NCI-H1105 treated with DMSO at 0.1 percent for 48 hours (cell line): ENCODE results near the gene AGBL4.

Source experiments
- DNase-seq: peaks from one replicate; lab custom pipeline; 2025; lab: John Stamatoyannopoulos, UW

Gene AGBL4

GRCh38 chr1:48765335-48765734 is 1258.4 kb downstream of the AGBL4 start:
- no peak for DNase-seq

GRCh38 chr1:48761986-48762385 is 1261.8 kb downstream of the AGBL4 start:
- no peak for DNase-seq

GRCh38 chr1:48761411-48761810 is 1262.3 kb downstream of the AGBL4 start:
- no peak for DNase-seq

- DNase-seq: no peak
These were observed 1262.9 kb downstream of the AGBL4 start for GRCh38 chr1:48760857-48761256.

- DNase-seq: no peak
These were observed 1264.8 kb downstream of the AGBL4 start for GRCh38 chr1:48758976-48759375.

- DNase-seq: no peak
These were observed 1266.4 kb downstream of the AGBL4 start for GRCh38 chr1:48757363-48757762.

- no peak for DNase-seq
These were observed 1267.0 kb downstream of the AGBL4 start for GRCh38 chr1:48756683-48757316.

GRCh38 chr1:48753293-48753692 is 1270.5 kb downstream of the AGBL4 start:
- DNase-seq: no peak

GRCh38 chr1:48750109-48750508 is 1273.6 kb downstream of the AGBL4 start:
- no peak for DNase-seq

- no peak for DNase-seq
These were observed 1274.7 kb downstream of the AGBL4 start for GRCh38 chr1:48749068-48749467.

GRCh38 chr1:48746906-48747305 is 1276.8 kb downstream of the AGBL4 start:
- DNase-seq: no peak

- no peak for DNase-seq
These were observed 1279.7 kb downstream of the AGBL4 start for GRCh38 chr1:48744032-48744431.

GRCh38 chr1:48743480-48743879 is 1280.3 kb downstream of the AGBL4 start:
- no peak for DNase-seq

- no peak for DNase-seq
These were observed 1282.4 kb downstream of the AGBL4 start for GRCh38 chr1:48741380-48741779.

GRCh38 chr1:48740621-48741020 is 1283.1 kb downstream of the AGBL4 start:
- no peak for DNase-seq

- DNase-seq: no peak
These were observed 1284.7 kb downstream of the AGBL4 start for GRCh38 chr1:48739091-48739490.

GRCh38 chr1:48738356-48738755 is 1285.4 kb downstream of the AGBL4 start:
- no peak for DNase-seq

GRCh38 chr1:48735796-48736195 is 1288.0 kb downstream of the AGBL4 start:
- DNase-seq: no peak

GRCh38 chr1:48730164-48730910 is 1293.4 kb downstream of the AGBL4 start:
- no peak for DNase-seq

GRCh38 chr1:48728584-48728983 is 1295.2 kb downstream of the AGBL4 start:
- no peak for DNase-seq

- DNase-seq: no peak
These were observed 1297.1 kb downstream of the AGBL4 start for GRCh38 chr1:48726557-48727215.

GRCh38 chr1:48726139-48726538 is 1297.6 kb downstream of the AGBL4 start:
- no peak for DNase-seq

- DNase-seq: no peak
These were observed 1298.3 kb downstream of the AGBL4 start for GRCh38 chr1:48725341-48726046.
